ENCODE data around the gene ELOVL4.

DNA sequence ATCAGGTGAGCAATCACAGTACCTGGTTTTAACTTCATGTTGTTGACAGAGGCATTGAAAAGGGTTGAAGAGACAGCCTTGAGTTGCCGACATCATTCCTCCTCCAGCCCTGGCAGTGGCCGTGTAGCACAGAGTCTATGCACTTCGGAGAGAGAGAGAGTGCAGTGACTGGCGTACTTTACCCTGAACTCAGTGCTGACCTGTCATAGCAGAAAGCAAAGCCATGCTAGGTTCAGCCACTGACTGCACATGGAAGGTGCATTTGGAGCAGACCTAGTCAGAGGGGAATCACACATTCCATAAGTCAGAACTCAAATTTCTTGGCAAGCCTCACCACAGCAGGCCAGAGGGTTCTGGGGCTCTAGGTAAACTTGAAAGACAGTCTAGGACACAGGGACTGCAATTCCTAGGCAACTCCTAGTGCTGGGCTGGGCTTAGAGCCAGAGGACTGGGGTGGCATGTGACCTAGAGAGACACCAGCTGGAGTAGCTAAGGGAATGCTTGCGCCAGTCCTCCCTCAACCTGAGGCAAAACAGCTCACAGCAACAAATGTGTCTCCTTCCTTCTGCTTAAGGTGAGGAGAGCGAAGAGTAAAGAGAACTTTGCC lies 69.1 kb downstream of the ELOVL4 start:
- TF ChIP-seq, protein P1, sequence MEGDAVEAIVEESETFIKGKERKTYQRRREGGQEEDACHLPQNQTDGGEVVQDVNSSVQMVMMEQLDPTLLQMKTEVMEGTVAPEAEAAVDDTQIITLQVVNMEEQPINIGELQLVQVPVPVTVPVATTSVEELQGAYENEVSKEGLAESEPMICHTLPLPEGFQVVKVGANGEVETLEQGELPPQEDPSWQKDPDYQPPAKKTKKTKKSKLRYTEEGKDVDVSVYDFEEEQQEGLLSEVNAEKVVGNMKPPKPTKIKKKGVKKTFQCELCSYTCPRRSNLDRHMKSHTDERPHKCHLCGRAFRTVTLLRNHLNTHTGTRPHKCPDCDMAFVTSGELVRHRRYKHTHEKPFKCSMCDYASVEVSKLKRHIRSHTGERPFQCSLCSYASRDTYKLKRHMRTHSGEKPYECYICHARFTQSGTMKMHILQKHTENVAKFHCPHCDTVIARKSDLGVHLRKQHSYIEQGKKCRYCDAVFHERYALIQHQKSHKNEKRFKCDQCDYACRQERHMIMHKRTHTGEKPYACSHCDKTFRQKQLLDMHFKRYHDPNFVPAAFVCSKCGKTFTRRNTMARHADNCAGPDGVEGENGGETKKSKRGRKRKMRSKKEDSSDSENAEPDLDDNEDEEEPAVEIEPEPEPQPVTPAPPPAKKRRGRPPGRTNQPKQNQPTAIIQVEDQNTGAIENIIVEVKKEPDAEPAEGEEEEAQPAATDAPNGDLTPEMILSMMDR (IDR thresholded peaks at IDR 0.05): no peak
- TF ChIP-seq POLR2A (IDR thresholded peaks at IDR 0.05): no peak

All from thyroid gland (tissue), 4 donors.